Type B pancreatic cell (in vitro differentiated cells): ENCODE results near the gene TEX44. TPM values are rescaled to one million over a fixed set of nuclear protein-coding genes. Genes with fewer than 3 reads are reported as not detected.

Experiments
- DNase-seq: peaks from one replicate; pipeline ENCODE4 v3.0.0; 2021; ENCODE audit warnings: mixed read lengths; ENCODE audit not compliant: unreplicated experiment; ENCODE audit errors: extremely low spot score
- H3K27ac Mint-ChIP-seq: 2 replicates; pipeline ENCODE4 v1.8.0; 2021; ENCODE audit warnings: mild to moderate bottlenecking, mixed read lengths
- H3K27me3 Mint-ChIP-seq: 2 replicates; pipeline ENCODE4 v1.8.0; 2021; ENCODE audit warnings: mixed read lengths
- H3K36me3 Mint-ChIP-seq: 2 replicates; pipeline ENCODE4 v1.8.0; 2021; ENCODE audit warnings: mixed read lengths
- H3K4me1 Mint-ChIP-seq: one replicate; pipeline ENCODE4 v1.8.0; 2021; ENCODE audit warnings: mixed read lengths; ENCODE audit not compliant: unreplicated experiment
- H3K4me3 Mint-ChIP-seq: 2 replicates; pipeline ENCODE4 v1.8.0; 2021; ENCODE audit warnings: mild to moderate bottlenecking, mixed read lengths
- H3K9me3 Mint-ChIP-seq: 2 replicates; pipeline ENCODE4 v1.8.0; 2021; ENCODE audit warnings: mixed read lengths
- CTCF ChIP-seq: fragments of 200-600 bp; sonication (generic); conservative IDR thresholded peaks from 2 replicates; pipeline ENCODE4 v1.5.0; 2021; ENCODE audit warnings: antibody characterized with exemption, mild to moderate bottlenecking
- total RNA-seq: library from RNA; stranded (reverse); gene quantifications from 2 replicates; pipeline ENCODE4 v1.2.1, GENCODE V29; 2021; ENCODE audit warnings: low replicate concordance

Gene TEX44
- total RNA-seq, 1 donor from 2014 or later: not detected

- no peaks in the 10 kb centered on the region for H3K36me3 Mint-ChIP-seq
- H3K27me3 Mint-ChIP-seq: no peaks in the 10 kb centered on the region
Observed at GRCh38 chr2:231557571-231558217, 35.0 kb upstream of the TEX44 start.

GRCh38 chr2:231563378-231563961 is 29.2 kb upstream of the TEX44 start:
- Mint-ChIP-seq H3K27me3 (no peaks in the 10 kb centered on the region), H3K4me1 (no peaks in the 10 kb centered on the region), H3K36me3 (no peaks in the 10 kb centered on the region), H3K4me3 (no peak overlapping the region), H3K9me3 (peaks cover 4% of the 10 kb centered on the region), H3K27ac (no peak overlapping the region)
- no peak for DNase-seq
- TF ChIP-seq CTCF: peak; percentile 78

More at GRCh38 chr2:231557571-231558217, 35.0 kb upstream of the TEX44 start:
- Mint-ChIP-seq H3K4me3 (no peak overlapping the region), H3K27ac (no peak overlapping the region), H3K9me3 (peaks cover 10% of the 10 kb centered on the region), H3K4me1 (peaks cover 6% of the 10 kb centered on the region)
- DNase-seq: no peak
- peak; percentile 82 for TF ChIP-seq CTCF

GRCh38 chr2:231565887-231566594 is 26.6 kb upstream of the TEX44 start:
- H3K9me3 Mint-ChIP-seq: peaks cover 4% of the 10 kb centered on the region
- H3K36me3 Mint-ChIP-seq: no peaks in the 10 kb centered on the region
- H3K4me3 Mint-ChIP-seq: no peak overlapping the region
- H3K27ac Mint-ChIP-seq: no peak overlapping the region
- no peaks in the 10 kb centered on the region for H3K4me1 Mint-ChIP-seq
- H3K27me3 Mint-ChIP-seq: no peaks in the 10 kb centered on the region
- TF ChIP-seq CTCF: no peak
- DNase-seq: no peak

- DNase-seq: no peak
- Mint-ChIP-seq H3K4me1 (peaks cover 7% of the 10 kb centered on the region), H3K9me3 (peaks cover 4% of the 10 kb centered on the region), H3K4me3 (no peak overlapping the region), H3K36me3 (no peaks in the 10 kb centered on the region), H3K27me3 (no peaks in the 10 kb centered on the region), H3K27ac (no peak overlapping the region)
- no peak for TF ChIP-seq CTCF
Observed at GRCh38 chr2:231567159-231567558, 25.5 kb upstream of the TEX44 start.

- Mint-ChIP-seq H3K9me3 (peaks cover 4% of the 10 kb centered on the region), H3K4me3 (no peak overlapping the region), H3K27me3 (no peaks in the 10 kb centered on the region), H3K36me3 (no peaks in the 10 kb centered on the region), H3K4me1 (peaks cover 10% of the 10 kb centered on the region), H3K27ac (no peak overlapping the region)
- TF ChIP-seq CTCF: no peak
- DNase-seq: no peak
Observed at GRCh38 chr2:231568098-231568784, 24.4 kb upstream of the TEX44 start.
